Transverse colon (tissue), 4 donors: ENCODE data around the gene LPIN2. TPM values are rescaled to one million over a fixed set of nuclear protein-coding genes. Genes with fewer than 3 reads are reported as not detected.
A peak's percentile ranks its signal among the peaks of the same experiment; 100 is the strongest.

Source experiments
- DNase-seq: peaks from one replicate; pipeline ENCODE4 v3.0.0-alpha.2; 2019
- H3K27ac ChIP-seq, 4 donors: fragments of 200-600 bp; sonication (generic); 2 replicates each; pipeline ENCODE4 v1.5.1; 2016 to 2018; ENCODE audit warnings: inconsistent platforms in 4 of 4
- H3K27me3 ChIP-seq: fragments of 200-600 bp; sonication (generic); 2 replicates; pipeline ENCODE4 v1.5.1; 2017; ENCODE audit warnings: inconsistent platforms
- H3K36me3 ChIP-seq, 4 donors: fragments of 200-600 bp; sonication (generic); 2 replicates each; pipeline ENCODE4 v1.5.1; 2017 to 2019; ENCODE audit warnings: inconsistent platforms in 4 of 4
- H3K4me1 ChIP-seq, 4 donors: fragments of 200-600 bp; sonication (generic); 2 replicates each; pipeline ENCODE4 v1.5.1; 2017 to 2020; ENCODE audit warnings: inconsistent platforms in 4 of 4
- H3K4me3 ChIP-seq, 4 donors: fragments of 200-600 bp; sonication (generic); 1 replicate in 1 of 4; 2 replicates in 3 of 4; pipeline versions ENCODE4 v1.5.1 to v1.6.1; 2017 to 2019; ENCODE audit warnings: inconsistent platforms in 4 of 4
- H3K9me3 ChIP-seq, 2 donors: fragments of 200-600 bp; sonication (generic); 2 replicates each; pipeline ENCODE4 v1.5.1; 2017 to 2019; ENCODE audit warnings: inconsistent platforms in 2 of 2
- EP300 ChIP-seq: sonication (generic); formaldehyde crosslinking; IDR thresholded peaks from one replicate; pipeline ENCODE4 v1.6.1; 2017; ENCODE audit warnings: antibody characterized with exemption, low read depth
- POLR2A ChIP-seq: fragments of 450-650 bp; IDR thresholded peaks from one replicate; pipeline ENCODE4 v1.6.1; 2016; ENCODE audit warnings: antibody characterized with exemption, mild to moderate bottlenecking, moderate library complexity
- POLR2AphosphoS5 ChIP-seq, 3 donors: sonication (generic); formaldehyde crosslinking; IDR thresholded peaks; one replicate each; pipeline ENCODE4 v1.6.1; 2016; ENCODE audit warnings: antibody characterized with exemption in 3 of 3
- WGBS, 2 donors: methylation state at CpG; one replicate each; pipeline ENCODE4 v1.1.5; 2018; ENCODE audit warnings: low coverage in 1 of 2; 5-methylcytosine and 5-hydroxymethylcytosine counted together
- in situ Hi-C, 4 donors: fragments of 200-750 bp; cut with MboI; loops; one replicate each; pipeline versions ENCODE4 v1.15.0 to v1.15.1; 2017; ENCODE audit warnings: low sequenced_read_pairs in 3 of 4, low pct_ligation_motif_present in 1 of 4, low pct_unique_long_range_greater_than_20kb in 1 of 4
- intact Hi-C: fragments of 100-400 bp; cut with DNase I; formaldehyde crosslinking; loops from one replicate; pipeline ENCODE4 v1.15.1; 2023; ENCODE audit warnings: low total_unique reads
- total RNA-seq, 4 donors: library from RNA; depleted of rRNA; stranded (reverse); fragments of >200 nt; gene quantifications; one replicate each; pipeline ENCODE4 v1.1.0, GENCODE V29; 2016
- TF ChIP-seq, protein P1 (sequence below), 5 experiments: fragments of 200-600 bp in 3 of 5; fragments of 450-650 bp in 2 of 5; sonication (generic) in 3 of 5; IDR thresholded peaks; 1 replicate in 2 of 5; 2 replicates in 3 of 5; pipeline ENCODE4 v1.5.1; 2016 to 2017; ENCODE audit warnings: antibody characterized with exemption in 5 of 5, inconsistent platforms in 3 of 5, mild to moderate bottlenecking in 2 of 5, moderate library complexity in 1 of 5

Gene LPIN2
- total RNA-seq, 4 donors from 2014 or later: 11.1 to 151 (median 87.0) TPM

- H3K9me3 ChIP-seq: no peaks in the 10 kb centered on the region
- H3K27me3 ChIP-seq: no peaks in the 10 kb centered on the region
- H3K4me3 ChIP-seq: no peak overlapping the region
- 78 to 81% methylated on average over 2 of the region's 2 CpGs for WGBS, 2 donors
- in situ Hi-C loops (loop anchor here in 2 of 4 donors (10.0 kb wide), 1 partner anchor 48 kb away; no protein-coding TSS in a partner anchor), intact Hi-C loops (no loop called here)
- no peaks in the 10 kb centered on the region for H3K36me3 ChIP-seq
- peaks cover 36 to 89% (median 60%) of the 10 kb centered on the region in 4 donors for H3K4me1 ChIP-seq
- TF ChIP-seq POLR2AphosphoS5 (IDR thresholded peaks at IDR 0.05) (no peak), EP300 (no peak), POLR2A (no peak)
- TF ChIP-seq, protein P1, sequence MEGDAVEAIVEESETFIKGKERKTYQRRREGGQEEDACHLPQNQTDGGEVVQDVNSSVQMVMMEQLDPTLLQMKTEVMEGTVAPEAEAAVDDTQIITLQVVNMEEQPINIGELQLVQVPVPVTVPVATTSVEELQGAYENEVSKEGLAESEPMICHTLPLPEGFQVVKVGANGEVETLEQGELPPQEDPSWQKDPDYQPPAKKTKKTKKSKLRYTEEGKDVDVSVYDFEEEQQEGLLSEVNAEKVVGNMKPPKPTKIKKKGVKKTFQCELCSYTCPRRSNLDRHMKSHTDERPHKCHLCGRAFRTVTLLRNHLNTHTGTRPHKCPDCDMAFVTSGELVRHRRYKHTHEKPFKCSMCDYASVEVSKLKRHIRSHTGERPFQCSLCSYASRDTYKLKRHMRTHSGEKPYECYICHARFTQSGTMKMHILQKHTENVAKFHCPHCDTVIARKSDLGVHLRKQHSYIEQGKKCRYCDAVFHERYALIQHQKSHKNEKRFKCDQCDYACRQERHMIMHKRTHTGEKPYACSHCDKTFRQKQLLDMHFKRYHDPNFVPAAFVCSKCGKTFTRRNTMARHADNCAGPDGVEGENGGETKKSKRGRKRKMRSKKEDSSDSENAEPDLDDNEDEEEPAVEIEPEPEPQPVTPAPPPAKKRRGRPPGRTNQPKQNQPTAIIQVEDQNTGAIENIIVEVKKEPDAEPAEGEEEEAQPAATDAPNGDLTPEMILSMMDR (IDR thresholded peaks at IDR 0.05): no peak
- DNase-seq: no peak
- peak overlapping the region; percentile 68 to 87 (median 78) for H3K27ac ChIP-seq
Measured at GRCh38 chr18:2983296-2983695, 29.6 kb downstream of the LPIN2 start.

DNA sequence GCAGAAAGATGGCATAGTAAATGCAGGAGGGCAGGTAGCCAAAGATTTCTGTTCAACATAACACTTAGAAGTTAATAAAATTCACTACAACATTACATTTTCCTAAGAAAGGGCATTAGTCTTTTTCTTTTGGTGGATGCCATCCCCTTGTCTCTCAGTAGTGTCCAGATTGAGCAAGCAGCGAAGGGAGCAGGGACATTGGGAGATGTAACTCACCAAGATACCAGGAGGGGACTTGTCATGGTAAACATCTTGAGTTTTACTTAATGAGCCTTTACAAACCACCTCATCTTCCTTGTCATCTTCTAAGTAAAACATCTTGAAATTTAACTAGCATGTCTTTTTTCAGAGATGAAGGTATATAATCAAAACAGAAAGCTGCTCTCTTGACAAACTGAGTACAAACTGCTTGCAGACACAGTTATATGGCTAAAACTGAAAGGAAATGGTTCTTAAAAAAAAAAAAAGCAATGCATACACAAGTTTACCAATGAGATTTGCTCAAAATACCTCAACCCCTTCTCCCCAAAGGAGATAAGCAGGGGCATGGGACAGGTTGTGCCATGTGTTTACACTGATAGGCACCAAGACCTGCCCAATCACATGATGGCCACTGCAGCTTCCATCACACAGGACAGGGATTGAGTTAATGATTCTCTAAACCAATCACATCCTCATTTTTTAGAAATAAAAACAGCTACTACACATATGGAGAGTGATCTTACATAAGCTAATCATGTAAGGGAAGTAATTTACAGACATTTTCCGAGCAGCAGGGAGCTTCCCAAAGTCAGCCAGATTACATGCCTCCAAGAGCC, 30.3 kb downstream of the LPIN2 start:
- no peaks in the 10 kb centered on the region for H3K9me3 ChIP-seq
- DNase-seq: peak; percentile 46
- in situ Hi-C loops: loop anchor here in 2 of 4 donors (10.0 kb wide), 1 partner anchor 48 kb away; no protein-coding TSS in a partner anchor
- intact Hi-C loops: no loop called here
- no peaks in the 10 kb centered on the region for H3K27me3 ChIP-seq
- peak in 1 of 3 donors; percentile 37 for TF ChIP-seq POLR2AphosphoS5 (IDR thresholded peaks at IDR 0.05)
- TF ChIP-seq EP300: no peak
- TF ChIP-seq POLR2A: peak; percentile 24
- TF ChIP-seq, protein P1 (IDR thresholded peaks at IDR 0.05): peak in 1 of 5 experiments; percentile 19
- H3K4me3 ChIP-seq: peak overlapping the region in 1 of 4 donors; percentile 15
- 45 to 56% methylated on average over 2 of the region's 2 CpGs for WGBS, 2 donors
- H3K27ac ChIP-seq: peak overlapping the region; percentile 68 to 87 (median 78)
- H3K36me3 ChIP-seq: no peaks in the 10 kb centered on the region
- peaks cover 39 to 95% (median 66%) of the 10 kb centered on the region in 4 donors for H3K4me1 ChIP-seq

DNA sequence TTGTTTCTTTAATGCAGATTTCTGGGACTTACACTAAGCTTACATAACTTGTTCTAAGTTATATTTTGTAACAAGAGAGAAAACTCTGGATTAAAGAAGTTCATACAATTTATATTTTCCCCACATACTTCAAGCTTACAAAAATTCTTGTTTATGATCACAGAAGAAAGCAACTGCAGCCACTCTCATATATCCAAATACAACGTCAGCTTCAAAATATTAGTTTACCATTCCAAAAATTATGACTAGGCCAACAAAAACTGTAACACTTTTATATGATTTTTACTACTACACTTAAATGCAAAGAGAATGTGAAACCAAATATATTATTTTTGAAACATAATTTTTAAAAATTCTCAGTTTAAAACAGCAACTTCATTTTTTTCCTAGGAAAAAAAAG, 30.9 kb downstream of the LPIN2 start:
- Histone ChIP-seq H3K27me3 (no peaks in the 10 kb centered on the region), H3K27ac (peak overlapping the region; percentile 68 to 87 (median 78)), H3K36me3 (no peaks in the 10 kb centered on the region), H3K4me1 (peaks cover 39 to 99% (median 69%) of the 10 kb centered on the region in 4 donors), H3K4me3 (peak overlapping the region in 1 of 4 donors; percentile 15), H3K9me3 (no peaks in the 10 kb centered on the region)
- in situ Hi-C loops: loop anchor here in 2 of 4 donors (10.0 kb wide), 1 partner anchor 47 kb away; no protein-coding TSS in a partner anchor
- TF ChIP-seq POLR2A (no peak), EP300 (no peak), POLR2AphosphoS5 (IDR thresholded peaks at IDR 0.05) (no peak)
- TF ChIP-seq, protein P1 (IDR thresholded peaks at IDR 0.05): no peak
- intact Hi-C loops: no loop called here
- WGBS, 2 donors: 54 to 59% methylated on average over 1 of the region's 1 CpG
- DNase-seq: no peak

GRCh38 chr18:2981212-2981728, 31.7 kb downstream of the LPIN2 start:
- Histone ChIP-seq H3K4me1 (peaks cover 40 to 99% (median 73%) of the 10 kb centered on the region in 4 donors), H3K27ac (peak overlapping the region; percentile 68 to 87 (median 78)), H3K9me3 (no peaks in the 10 kb centered on the region), H3K4me3 (peak overlapping the region in 1 of 4 donors; percentile 15), H3K36me3 (no peaks in the 10 kb centered on the region), H3K27me3 (no peaks in the 10 kb centered on the region)
- WGBS, 2 donors: 19 to 22% methylated on average over 6 of the region's 6 CpGs
- TF ChIP-seq POLR2AphosphoS5 (IDR thresholded peaks at IDR 0.05) (peak in 2 of 3 donors; percentile 38 to 42), POLR2A (no peak)
- DNase-seq: no peak
- in situ Hi-C loops: loop anchor here in 2 of 4 donors (10.0 kb wide), 1 partner anchor 46 kb away; no protein-coding TSS in a partner anchor
- intact Hi-C loops: no loop called here
